Right ventricle myocardium inferior (tissue), 1 donor: ENCODE measurements around the gene TUFT1. TPM values are rescaled to one million over a fixed set of nuclear protein-coding genes. Genes with fewer than 3 reads are reported as not detected.

ENCODE experiments used
- ATAC-seq: fragments of 200-7000 bp; cut with Tn5 transposase; one replicate; pipeline ENCODE4 v1.9.1; 2020; ENCODE audit warnings: mild to moderate bottlenecking, moderate library complexity
- DNase-seq: peaks from one replicate; pipeline ENCODE4 v3.0.0; 2021; ENCODE audit errors: missing footprints
- intact Hi-C: fragments of 100-400 bp; cut with DNase I; formaldehyde crosslinking; loops from one replicate; pipeline ENCODE4 v1.11.0; 2022
- long read RNA-seq: library from polyadenylated mRNA; unstranded; transcript quantifications from one replicate; pipeline ENCODE4 v2.0.0, GENCODE V29; 2021
- total RNA-seq: library from RNA; stranded (reverse); fragmentation: NEBNext Ultra II Directional; extraction: Animal tissue kit (Norgen Biotek cat#: 25700); gene quantifications from one replicate; pipeline ENCODE4 v1.2.1, GENCODE V29; 2021
- donor health status: DM: no; HTN: yes; CAD: no; lungs with severe emphysema.

TUFT1 gene
- total RNA-seq, result 3.5 TPM
- long read RNA-seq, partial matches to known transcripts, result 1 of 2 reads
- long read RNA-seq, other reads (novel, unspliced or antisense), result 0 of 2 reads

GRCh38 chr1:151540021-151540981 is at the start of gene TUFT1:
Gene TUFT1 (plus strand): TSS chr1:151540309. CDS start chr1:151540367, 58 bp downstream.
- ATAC-seq, result peak; percentile 98
- intact Hi-C loops, result no loop called here
- peak; percentile 96 for DNase-seq

- intact Hi-C loops, result no loop called here
- DNase-seq (no peak), ATAC-seq (no peak)
These were observed 48.5 kb upstream of the TUFT1 start for GRCh38 chr1:151491641-151492040.

- DNase-seq, result no peak
- intact Hi-C loops, result no loop called here
- no peak for ATAC-seq
These were observed 48.0 kb upstream of the TUFT1 start for GRCh38 chr1:151492120-151492519.

- intact Hi-C loops, result no loop called here
- DNase-seq, result no peak
- no peak for ATAC-seq
These were observed 47.1 kb upstream of the TUFT1 start for GRCh38 chr1:151493042-151493441.

GRCh38 chr1:151494741-151495281 is 45.3 kb upstream of the TUFT1 start:
- ATAC-seq (no peak), DNase-seq (no peak)
- intact Hi-C loops, result no loop called here

- ATAC-seq (no peak), DNase-seq (no peak)
- intact Hi-C loops, result no loop called here
These were observed 44.8 kb upstream of the TUFT1 start for GRCh38 chr1:151495316-151495715.

GRCh38 chr1:151499365-151499764 is 40.7 kb upstream of the TUFT1 start:
- ATAC-seq (no peak), DNase-seq (no peak)
- intact Hi-C loops, result no loop called here

GRCh38 chr1:151499930-151500329 is 40.2 kb upstream of the TUFT1 start:
- intact Hi-C loops, result no loop called here
- ATAC-seq, result no peak
- no peak for DNase-seq

GRCh38 chr1:151501474-151501873 is 38.6 kb upstream of the TUFT1 start:
- intact Hi-C loops, result no loop called here
- DNase-seq (no peak), ATAC-seq (no peak)

- ATAC-seq, result no peak
- DNase-seq, result no peak
- intact Hi-C loops, result no loop called here
These were observed 37.9 kb upstream of the TUFT1 start for GRCh38 chr1:151502035-151502700.

- intact Hi-C loops, result no loop called here
- ATAC-seq, result no peak
These were observed 37.0 kb upstream of the TUFT1 start for GRCh38 chr1:151502859-151503780.

GRCh38 chr1:151504252-151504651 is 35.9 kb upstream of the TUFT1 start:
- ATAC-seq (no peak), DNase-seq (no peak)
- intact Hi-C loops, result no loop called here

More at GRCh38 chr1:151502859-151503780, 37.0 kb upstream of the TUFT1 start:
- DNase-seq, result no peak

- no peak for ATAC-seq
- DNase-seq, result no peak
- intact Hi-C loops, result no loop called here
These were observed 35.4 kb upstream of the TUFT1 start for GRCh38 chr1:151504759-151505158.

GRCh38 chr1:151508833-151509232 is 31.3 kb upstream of the TUFT1 start:
- intact Hi-C loops, result no loop called here
- ATAC-seq (no peak), DNase-seq (no peak)

- intact Hi-C loops, result no loop called here
These were observed 30.6 kb upstream of the TUFT1 start for GRCh38 chr1:151509350-151510019.

GRCh38 chr1:151510020-151510405 is 30.1 kb upstream of the TUFT1 start:
- no peak for DNase-seq
- intact Hi-C loops, result no loop called here
- no peak for ATAC-seq

More at GRCh38 chr1:151509350-151510019, 30.6 kb upstream of the TUFT1 start:
- DNase-seq (no peak), ATAC-seq (no peak)

- DNase-seq (no peak), ATAC-seq (no peak)
- intact Hi-C loops, result no loop called here
These were observed 29.5 kb upstream of the TUFT1 start for GRCh38 chr1:151510614-151510956.

GRCh38 chr1:151510957-151511635 is 29.0 kb upstream of the TUFT1 start, which contains the start of gene CGN:
Gene CGN (plus strand): TSS chr1:151511387. CDS start chr1:151518520, 7,133 bp downstream.
- DNase-seq, result peak; percentile 90
- peak; percentile 98 for ATAC-seq
- intact Hi-C loops, result no loop called here
